HG02588 (cell line): ENCODE results near the gene DSG4.

Experiments used
- ATAC-seq: cut with Tn5 transposase; IDR thresholded peaks from one replicate; pipeline ENCODE4 v1.9.1; 2021; ENCODE audit warnings: mild to moderate bottlenecking, moderate library complexity; ENCODE audit not compliant: unreplicated experiment

Gene DSG4

DNA sequence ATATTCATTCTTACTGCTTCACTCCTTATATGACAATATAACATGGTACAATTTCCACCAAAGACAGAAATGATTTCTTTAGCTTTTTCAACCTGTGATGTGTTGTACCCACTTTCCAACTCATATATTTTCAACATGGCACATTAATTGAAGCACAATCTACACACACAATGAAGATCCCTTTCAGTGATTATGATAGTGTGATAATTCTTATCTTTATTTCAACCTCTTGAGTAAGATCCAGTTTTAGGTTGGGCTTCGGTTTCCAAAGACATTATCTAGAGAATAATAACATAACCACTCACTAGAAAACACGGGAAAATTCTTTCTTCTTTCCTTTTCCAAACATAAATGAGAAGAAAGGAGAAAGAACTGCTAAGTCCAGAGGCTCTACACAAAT is 67.6 kb downstream of the DSG4 start:
- ATAC-seq: no peak

DNA sequence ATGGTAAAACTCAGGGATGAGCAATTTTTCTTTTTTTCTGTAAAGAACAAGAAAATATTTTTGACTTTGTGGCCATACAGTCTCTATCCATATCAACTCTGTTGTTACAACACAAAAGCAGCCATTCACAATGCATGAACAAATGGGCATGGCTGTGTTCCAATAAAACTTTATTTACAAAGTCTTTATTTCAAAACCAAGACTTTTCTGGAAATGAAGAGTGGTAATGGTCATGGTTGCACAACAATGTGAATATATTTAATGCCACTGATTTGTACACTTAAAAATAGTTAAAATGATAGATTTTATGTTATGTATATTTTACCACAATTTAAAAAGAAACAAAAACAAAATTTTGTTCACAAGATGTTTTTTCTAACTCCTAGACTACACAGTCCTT is 69.3 kb downstream of the DSG4 start:
- no peak for ATAC-seq

DNA sequence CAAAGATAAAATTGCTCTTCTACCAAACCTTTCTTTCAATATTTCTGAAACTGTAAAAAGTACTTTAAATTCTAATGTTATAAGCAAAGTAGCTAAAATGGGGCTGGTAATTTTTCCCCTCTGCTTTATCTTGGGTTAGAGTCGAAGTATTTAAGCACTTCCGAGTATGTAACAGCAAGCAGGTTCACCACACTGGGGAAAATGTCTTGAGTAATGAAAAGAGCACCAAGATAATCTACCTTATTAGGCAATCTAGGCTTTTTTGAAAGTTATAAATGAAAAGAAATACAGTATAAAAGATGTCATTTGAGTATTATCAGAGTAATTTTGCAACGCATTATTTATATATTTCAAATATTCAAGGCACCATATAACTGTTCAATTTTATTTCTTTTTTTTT is 70.3 kb downstream of the DSG4 start:
- ATAC-seq: no peak

DNA sequence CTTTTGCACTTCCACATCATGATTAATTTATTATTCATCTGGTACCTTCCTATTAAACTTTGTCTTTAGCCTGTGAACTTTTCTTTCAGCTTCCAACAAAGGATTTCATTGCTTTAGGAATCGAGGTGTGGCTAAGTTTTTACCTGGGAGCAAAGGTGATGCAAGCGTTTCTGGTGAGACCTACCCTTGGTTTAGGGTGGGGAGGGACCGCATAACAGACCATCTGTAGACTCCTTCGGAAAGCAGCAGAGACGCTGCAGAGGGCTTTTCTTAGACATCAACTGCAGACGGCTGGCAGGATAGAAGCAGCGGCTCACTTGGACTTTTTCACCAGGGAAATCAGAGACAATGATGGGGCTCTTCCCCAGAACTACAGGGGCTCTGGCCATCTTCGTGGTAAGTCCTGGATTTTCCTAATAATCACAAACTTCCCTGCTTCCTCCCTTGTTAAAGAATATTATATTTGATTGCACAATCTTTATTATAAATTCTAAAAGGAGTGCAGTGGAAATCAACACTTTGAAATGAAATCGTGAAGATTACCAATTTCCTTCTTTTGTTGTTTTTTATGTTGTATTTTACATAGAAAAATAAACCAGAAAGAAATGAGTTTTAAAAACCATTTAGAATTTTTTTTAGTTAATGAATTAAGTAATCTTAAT is 71.1 kb downstream of the DSG4 start, which contains the start of gene DSG3:
Gene DSG3 (plus strand): TSS at position 212 of the 662 bp plus-strand sequence. CDS start 137 bp downstream, at position 349.
- no peak for ATAC-seq

DNA sequence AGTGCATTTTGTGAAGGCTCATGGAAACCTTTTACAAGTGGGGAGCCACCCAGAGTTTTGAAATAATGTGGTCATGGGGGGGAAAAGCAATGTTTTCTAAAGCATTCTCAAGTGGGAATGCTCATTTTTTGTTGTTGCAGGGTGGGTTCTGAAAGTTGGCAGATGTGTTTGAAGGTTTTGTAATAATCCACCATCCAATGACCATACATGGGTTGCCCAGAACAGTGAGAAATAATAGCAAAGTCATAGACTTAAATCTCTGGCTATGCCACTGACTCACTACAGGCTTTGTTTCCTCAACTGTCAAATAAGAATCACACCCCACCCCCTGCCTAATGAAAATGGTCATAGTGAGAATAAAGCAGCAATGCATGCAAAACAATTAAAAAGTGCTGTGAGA is 73.8 kb downstream of the DSG4 start:
- no peak for ATAC-seq

DNA sequence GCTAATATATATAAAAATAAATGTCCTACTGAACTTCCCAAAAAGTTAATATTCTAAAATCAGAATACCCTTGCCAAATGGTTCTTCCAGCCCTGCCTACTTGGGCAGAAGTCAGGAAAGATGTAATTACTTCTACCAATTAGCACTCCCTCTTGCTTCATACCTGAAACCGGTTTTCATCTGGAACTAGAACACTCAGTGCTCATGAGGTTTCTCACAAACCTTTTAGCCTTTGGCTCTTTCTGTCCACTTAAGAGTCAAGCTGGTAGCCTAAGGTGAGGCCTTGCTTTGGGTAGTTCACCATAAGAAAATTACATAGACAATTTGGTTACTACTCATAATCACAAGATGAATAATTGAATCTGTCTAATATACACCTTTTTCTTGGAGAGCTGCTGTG is 75.0 kb downstream of the DSG4 start:
- ATAC-seq: no peak

DNA sequence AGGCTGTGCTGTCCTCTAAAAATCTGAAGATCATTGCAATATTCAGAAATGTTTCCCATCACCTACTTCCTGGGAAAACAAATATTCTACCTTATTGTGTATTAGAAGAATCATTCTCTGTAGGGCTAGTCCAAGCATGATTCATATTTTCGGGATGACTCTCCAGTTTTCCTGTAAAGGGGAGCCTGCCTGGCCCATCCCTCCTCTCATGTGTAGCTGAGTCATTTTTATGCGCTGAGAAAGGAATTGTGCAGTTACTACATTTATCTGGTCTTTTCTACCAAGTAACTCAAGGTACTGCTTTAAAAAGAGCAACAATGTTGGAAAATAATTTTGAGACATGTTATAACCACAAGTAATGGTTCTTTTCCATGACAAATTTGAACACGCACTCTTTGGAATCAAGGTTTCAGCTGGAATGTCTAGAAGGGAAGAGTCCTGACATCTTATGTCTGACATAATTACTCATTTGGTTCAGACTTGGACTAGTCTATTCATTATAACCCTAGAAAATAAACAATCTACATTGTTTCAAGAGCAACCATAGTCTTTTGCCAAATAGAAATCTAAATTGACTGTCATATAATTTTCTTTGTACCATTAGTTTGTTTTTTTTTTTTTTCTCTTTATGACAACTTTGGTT is 77.6 kb downstream of the DSG4 start:
- no peak for ATAC-seq
